Heart left ventricle (tissue), 13 donors: ENCODE measurements around the gene ENAH.

Experiments
- CTCF ChIP-seq, 12 donors: fragments of 200-600 bp; sonication (generic) in 4 of 12; IDR thresholded peaks; one replicate each; pipeline versions ENCODE4 v1.5.0 to v1.8.0; 2018 to 2022; ENCODE audit warnings: antibody characterized with exemption in 12 of 12, mild to moderate bottlenecking in 5 of 12
- POLR2A ChIP-seq, 2 donors: fragments of 450-650 bp; IDR thresholded peaks; one replicate each; pipeline ENCODE4 v1.6.1; 2017; ENCODE audit warnings: antibody characterized with exemption in 2 of 2, mild to moderate bottlenecking in 2 of 2, moderate library complexity in 2 of 2
- donor health status: ischemic (EF 13 %, LVEDD 7.1; RV severe dilation, severe dysfunction).
- donor health status: DM: no; HTN: yes; CAD: no.
- donor health status: DM: no; HTN: no; CAD: no.
- donor health status: ischemic (EF 25% LVEDD 6.9; RV normal size, moderate dysfunction).
- donor health status: ischemic (EF 25% LVEDD 5.7; RV mildly dilated, moderate dysfunction).
- donor health status: ischemic (EF 35%, LVEDD 5.7; RV mildly dilated, moderate dysfunction).
- donor health status: nonischemic (EF 11% LVEDD 7.7; RV severe dilation, severe dysfunction).
- donor health status: DM: yes; HTN: yes; CAD: no.
- donor health status: PGD.
- donor health status: ischemic (EF 29% LVEDD 5.4; RV normal size, mild dysfunction).
- donor health status: nonischemic (EF 23%, LVEDD 6.1; RV moderate dilation, normal function).

DNA sequence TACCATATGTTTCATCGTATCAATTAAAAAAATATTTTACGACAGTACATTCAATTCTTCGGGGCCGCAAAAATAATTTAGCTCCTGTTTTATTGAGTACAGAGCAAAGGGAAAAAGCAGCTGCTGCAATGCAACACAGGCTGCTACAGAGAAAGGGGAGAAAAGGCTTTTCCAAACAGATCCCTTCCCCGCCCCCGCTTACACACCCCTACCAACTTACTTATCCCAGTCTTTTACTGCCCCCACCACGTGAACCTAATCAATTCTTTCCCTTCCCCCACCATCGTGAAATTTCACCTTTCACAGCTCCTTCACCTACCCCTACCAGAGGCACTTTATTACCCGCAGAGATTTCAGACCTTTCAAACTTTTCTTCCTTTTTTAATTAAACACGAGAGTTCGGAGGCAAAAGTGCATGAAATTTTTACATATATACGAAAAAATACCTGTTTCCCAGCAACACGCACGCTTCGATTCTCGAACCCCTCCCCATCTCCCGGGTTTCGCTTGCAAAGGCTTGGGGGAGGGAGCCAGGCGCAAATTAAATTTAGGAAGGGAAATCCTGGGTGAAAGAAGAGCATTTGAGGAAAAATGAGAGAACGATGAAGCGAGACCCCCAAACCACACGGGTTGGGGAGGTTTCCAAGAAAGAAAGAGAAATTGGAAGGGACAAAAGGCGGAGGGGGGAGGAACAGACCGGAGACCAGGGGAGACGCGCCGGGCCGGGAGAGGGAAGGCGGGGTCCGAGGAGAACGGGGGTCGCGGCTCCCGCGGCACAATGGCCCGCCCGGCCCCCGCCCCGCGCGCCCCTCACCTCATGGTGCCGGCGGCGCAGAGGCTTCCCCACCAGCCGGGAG is 823 bp downstream of the ENAH start:
- TF ChIP-seq CTCF (IDR thresholded peaks at IDR 0.05) = no peak
- TF ChIP-seq POLR2A (IDR thresholded peaks at IDR 0.05) = no peak
